Loucy (cell line): Measurements from ENCODE around the gene PHC1.

Experiments used
- CTCF ChIP-seq: fragments of 200-600 bp; sonication (generic); conservative IDR thresholded peaks from 2 replicates; pipeline ENCODE4 v1.5.1; 2014; ENCODE audit warnings: mild to moderate bottlenecking, antibody characterized with exemption, low read length
- EZH2phosphoT487 ChIP-seq: fragments of 200-600 bp; IDR thresholded peaks from 2 replicates; pipeline ENCODE4 v1.6.1; 2018; ENCODE audit warnings: antibody characterized with exemption, mild to moderate bottlenecking, moderate library complexity, borderline replicate concordance

- TF ChIP-seq CTCF (no peak), EZH2phosphoT487 (no peak)
Observed at GRCh38 chr12:8886502-8887284, 27.6 kb upstream of the PHC1 start.
